Prostate gland (tissue), 2 donors: ENCODE results near the gene SMPD3. TPM values are rescaled to one million over a fixed set of nuclear protein-coding genes. Genes with fewer than 3 reads are reported as not detected.

Experiments
- DNase-seq: peaks from one replicate; pipeline ENCODE4 v3.0.0-alpha.2; 2019; ENCODE audit warnings: low spot score
- H3K27ac ChIP-seq, 2 donors: fragments of 200-600 bp; sonication (generic); 2 replicates each; pipeline ENCODE4 v1.5.1; 2017 to 2019
- H3K27me3 ChIP-seq: fragments of 200-600 bp; sonication (generic); replicated peaks from 2 replicates; pipeline ENCODE4 v1.5.1; 2019; ENCODE audit not compliant: insufficient read depth
- H3K36me3 ChIP-seq, 2 donors: fragments of 200-600 bp; sonication (generic); 1 replicate in 1 of 2; 2 replicates in 1 of 2; pipeline versions ENCODE4 v1.5.1 to v1.8.1; 2017 to 2019
- H3K4me1 ChIP-seq: fragments of 200-600 bp; sonication (generic); replicated peaks from 2 replicates; pipeline ENCODE4 v1.5.1; 2019
- H3K4me3 ChIP-seq, 2 donors: fragments of 200-600 bp; sonication (generic); 2 replicates each; pipeline ENCODE4 v1.5.1; 2017 to 2019
- H3K9me3 ChIP-seq: fragments of 200-600 bp; sonication (generic); 2 replicates; pipeline ENCODE4 v1.5.1; 2017
- POLR2A ChIP-seq: fragments of 450-650 bp; IDR thresholded peaks from one replicate; pipeline ENCODE4 v1.6.1; 2016; ENCODE audit warnings: antibody characterized with exemption, mild to moderate bottlenecking
- POLR2AphosphoS5 ChIP-seq: sonication (generic); formaldehyde crosslinking; IDR thresholded peaks from one replicate; pipeline ENCODE4 v1.6.1; 2017; ENCODE audit warnings: antibody characterized with exemption
- WGBS: methylation state at CpG from one replicate; pipeline ENCODE4 v1.1.5; 2018; 5-methylcytosine and 5-hydroxymethylcytosine counted together
- intact Hi-C: fragments of 100-400 bp; cut with DNase I; formaldehyde crosslinking; loops from one replicate; pipeline ENCODE4 v1.14.2; 2022
- total RNA-seq, 2 donors: library from RNA; depleted of rRNA; stranded (reverse); fragments of >200 nt; gene quantifications; one replicate each; pipeline ENCODE4 v1.1.0, GENCODE V29; 2016
- TF ChIP-seq, protein P1 (sequence below), 4 experiments: fragments of 200-600 bp in 2 of 4; fragments of 450-650 bp in 2 of 4; sonication (generic) in 2 of 4; IDR thresholded peaks; 1 replicate in 3 of 4; 2 replicates in 1 of 4; pipeline ENCODE4 v1.5.1; 2016 to 2019; ENCODE audit warnings: antibody characterized with exemption in 4 of 4, mild to moderate bottlenecking in 2 of 4, moderate library complexity in 2 of 4

Gene SMPD3
- total RNA-seq, 2 donors from 2014 or later = 4.7 to 27.8 TPM

DNA sequence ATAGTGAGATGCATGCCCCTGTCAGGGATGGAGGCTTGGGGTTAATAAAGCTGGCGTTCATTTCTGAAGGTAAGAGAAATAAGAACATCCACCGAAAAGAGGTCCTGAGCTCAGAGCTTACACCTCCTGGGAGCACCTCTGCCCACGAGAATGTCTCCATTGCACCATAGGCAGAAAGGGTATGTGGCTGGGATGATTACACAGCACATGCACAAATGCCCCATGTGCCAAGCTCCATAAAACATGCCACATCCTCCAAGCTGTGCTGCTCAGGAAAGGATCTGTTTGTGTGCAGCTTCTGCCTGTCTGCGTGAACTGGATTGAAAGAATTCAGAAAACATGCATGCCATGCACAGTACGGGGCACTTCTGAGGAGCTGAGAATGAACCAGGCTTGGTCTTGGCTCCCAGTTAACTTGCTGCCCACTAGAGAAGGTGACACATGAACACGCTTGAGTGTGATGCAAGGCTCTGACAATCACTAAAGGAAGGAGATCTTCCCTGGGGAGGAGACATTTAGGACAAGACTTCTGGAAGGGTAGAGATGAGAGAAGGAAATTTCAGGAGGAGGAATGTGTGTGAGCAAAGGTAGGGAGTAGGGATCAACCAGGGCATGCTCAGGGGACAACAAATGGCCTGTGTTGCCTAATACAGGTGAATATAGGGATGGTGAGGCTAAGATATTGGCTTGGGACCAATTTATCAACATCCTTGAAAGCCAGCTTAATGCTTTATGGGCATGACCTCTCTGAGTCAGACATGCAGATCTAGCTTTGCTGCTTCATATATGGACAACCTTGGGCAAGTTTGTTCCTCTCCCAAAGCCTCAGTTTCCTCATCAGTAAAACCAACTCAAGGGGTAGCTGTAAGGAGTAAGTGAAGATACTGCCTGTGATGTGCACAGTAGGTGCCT lies 32.0 kb upstream of the SMPD3 start:
- H3K4me3 ChIP-seq = no peak overlapping the region
- no peak for DNase-seq
- intact Hi-C loops = no loop called here
- H3K27ac ChIP-seq = no peak overlapping the region
- H3K36me3 ChIP-seq = no peaks in the 10 kb centered on the region
- H3K4me1 ChIP-seq = no peaks in the 10 kb centered on the region
- TF ChIP-seq POLR2AphosphoS5 (no peak), POLR2A (no peak)
- TF ChIP-seq, protein P1, sequence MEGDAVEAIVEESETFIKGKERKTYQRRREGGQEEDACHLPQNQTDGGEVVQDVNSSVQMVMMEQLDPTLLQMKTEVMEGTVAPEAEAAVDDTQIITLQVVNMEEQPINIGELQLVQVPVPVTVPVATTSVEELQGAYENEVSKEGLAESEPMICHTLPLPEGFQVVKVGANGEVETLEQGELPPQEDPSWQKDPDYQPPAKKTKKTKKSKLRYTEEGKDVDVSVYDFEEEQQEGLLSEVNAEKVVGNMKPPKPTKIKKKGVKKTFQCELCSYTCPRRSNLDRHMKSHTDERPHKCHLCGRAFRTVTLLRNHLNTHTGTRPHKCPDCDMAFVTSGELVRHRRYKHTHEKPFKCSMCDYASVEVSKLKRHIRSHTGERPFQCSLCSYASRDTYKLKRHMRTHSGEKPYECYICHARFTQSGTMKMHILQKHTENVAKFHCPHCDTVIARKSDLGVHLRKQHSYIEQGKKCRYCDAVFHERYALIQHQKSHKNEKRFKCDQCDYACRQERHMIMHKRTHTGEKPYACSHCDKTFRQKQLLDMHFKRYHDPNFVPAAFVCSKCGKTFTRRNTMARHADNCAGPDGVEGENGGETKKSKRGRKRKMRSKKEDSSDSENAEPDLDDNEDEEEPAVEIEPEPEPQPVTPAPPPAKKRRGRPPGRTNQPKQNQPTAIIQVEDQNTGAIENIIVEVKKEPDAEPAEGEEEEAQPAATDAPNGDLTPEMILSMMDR (IDR thresholded peaks at IDR 0.05) = no peak
- no peaks in the 10 kb centered on the region for H3K27me3 ChIP-seq
- WGBS = 72% methylated on average over 6 of the region's 6 CpGs
- no peaks in the 10 kb centered on the region for H3K9me3 ChIP-seq

DNA sequence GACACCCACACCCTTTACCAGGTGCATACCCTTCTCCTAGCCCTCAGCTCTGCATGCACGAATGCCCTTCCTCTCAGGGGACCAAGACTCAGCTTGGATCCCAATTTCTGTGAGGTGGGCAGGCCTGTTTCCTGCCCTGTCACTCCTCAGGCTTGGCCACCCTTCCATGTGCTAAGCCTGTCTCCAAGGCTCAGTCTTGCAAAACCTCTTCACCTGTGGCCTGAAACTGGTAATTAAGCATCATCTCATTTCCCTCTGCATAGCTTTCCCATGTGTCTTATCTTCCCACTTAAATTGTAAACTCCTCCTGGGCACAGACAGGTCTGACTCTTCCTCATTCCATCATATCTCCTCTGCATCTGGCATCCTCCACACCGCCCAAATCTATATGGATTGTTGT lies 31.0 kb upstream of the SMPD3 start:
- Histone ChIP-seq H3K9me3 (no peaks in the 10 kb centered on the region), H3K4me3 (no peak overlapping the region), H3K36me3 (no peaks in the 10 kb centered on the region), H3K4me1 (no peaks in the 10 kb centered on the region), H3K27ac (no peak overlapping the region), H3K27me3 (no peaks in the 10 kb centered on the region)
- TF ChIP-seq POLR2A (no peak), POLR2AphosphoS5 (no peak)
- TF ChIP-seq, protein P1 (IDR thresholded peaks at IDR 0.05) = no peak
- DNase-seq = no peak
- WGBS = 70% methylated on average over 2 of the region's 2 CpGs
- intact Hi-C loops = no loop called here

DNA sequence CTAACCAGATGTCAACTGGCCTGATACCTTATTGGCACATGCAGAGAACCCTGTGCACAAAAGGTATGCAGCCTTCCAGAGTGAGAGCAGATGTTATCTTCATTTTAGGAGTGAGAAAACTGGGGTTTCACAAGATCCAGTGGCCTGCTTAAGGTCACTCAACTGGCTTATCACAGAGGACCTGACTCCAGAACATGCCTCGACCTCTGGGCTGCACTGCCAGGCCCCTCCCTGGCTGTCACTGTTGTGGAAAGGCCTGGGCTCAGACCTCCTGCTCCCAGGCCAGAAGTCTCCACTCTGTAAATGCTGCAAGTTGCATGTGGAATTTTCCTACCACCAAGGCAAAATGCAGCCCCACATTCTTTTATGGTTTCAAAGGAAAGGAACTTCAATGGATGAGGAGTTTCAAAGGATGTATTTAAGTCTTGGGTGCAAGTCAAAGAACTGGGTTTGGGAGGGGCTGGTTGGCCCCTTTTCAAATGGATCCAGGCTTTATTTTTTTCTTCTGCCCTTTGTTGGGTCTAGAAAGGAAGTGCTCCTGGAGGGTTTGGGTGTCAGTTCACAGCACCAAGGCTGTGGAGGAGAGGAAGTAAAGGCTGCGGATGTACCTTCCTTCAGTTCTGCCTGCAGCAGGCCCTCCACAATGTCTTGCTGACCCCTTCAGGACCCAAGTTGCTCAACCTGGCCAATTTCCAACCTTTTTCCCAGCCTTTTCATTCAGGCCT lies 30.4 kb upstream of the SMPD3 start:
- TF ChIP-seq POLR2AphosphoS5 = no peak
- TF ChIP-seq, protein P1 (IDR thresholded peaks at IDR 0.05) = no peak
- no peak for TF ChIP-seq POLR2A
- Histone ChIP-seq H3K27ac (no peak overlapping the region), H3K9me3 (no peaks in the 10 kb centered on the region), H3K36me3 (no peaks in the 10 kb centered on the region), H3K4me3 (no peak overlapping the region), H3K4me1 (no peaks in the 10 kb centered on the region), H3K27me3 (no peaks in the 10 kb centered on the region)
- DNase-seq = no peak
- WGBS = 60% methylated on average over 2 of the region's 2 CpGs
- intact Hi-C loops = no loop called here

DNA sequence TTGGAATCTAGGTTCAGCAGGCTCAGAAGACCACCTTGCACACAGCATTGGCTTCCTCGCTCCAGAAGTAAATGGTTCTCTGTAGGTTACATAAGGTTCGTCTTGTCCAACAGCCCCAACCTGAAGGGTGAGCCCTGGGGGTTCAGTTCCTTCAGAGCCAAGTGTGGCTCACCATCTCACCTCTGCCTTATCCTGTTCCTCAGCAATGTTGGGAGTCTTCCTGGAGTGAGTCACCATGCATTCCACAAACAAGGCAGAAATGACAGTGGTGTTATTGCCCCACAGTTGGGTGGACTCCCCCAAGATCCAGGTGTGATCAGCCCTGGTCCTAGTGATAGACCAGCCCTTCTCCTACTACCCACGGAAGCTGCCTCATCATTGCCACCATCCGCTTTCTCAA lies 26.8 kb upstream of the SMPD3 start:
- Histone ChIP-seq H3K4me3 (no peak overlapping the region), H3K9me3 (no peaks in the 10 kb centered on the region), H3K36me3 (no peaks in the 10 kb centered on the region), H3K4me1 (no peaks in the 10 kb centered on the region), H3K27me3 (no peaks in the 10 kb centered on the region), H3K27ac (no peak overlapping the region)
- TF ChIP-seq POLR2AphosphoS5 (no peak), POLR2A (no peak)
- TF ChIP-seq, protein P1 (IDR thresholded peaks at IDR 0.05) = no peak
- no peak for DNase-seq
- WGBS = 80% methylated on average over 4 of the region's 4 CpGs
- intact Hi-C loops = no loop called here
